Stimulated activated effector memory CD8-positive, alpha-beta T cell treated with anti-CD3 and anti-CD28 coated beads, Interleukin-12 subunit alpha, Interleukin-12 subunit beta, amount 100 ng/mL, for 72 hours (primary cell): ENCODE results near the gene WIPI1.
A peak's percentile ranks its signal among the peaks of the same experiment; 100 is the strongest.

Experiments used
- ATAC-seq: fragments of 150-1000 bp; cut with Tn5 transposase; 2 replicates; pipeline ENCODE4 v1.10.0; 2021
- DNase-seq, 2 donors: peaks; one replicate each; pipeline ENCODE4 v3.0.0; 2021 to 2022; ENCODE audit warnings: low spot score in 2 of 2
- H3K27ac Mint-ChIP-seq: one replicate; pipeline ENCODE4 v1.8.0; 2022; ENCODE audit warnings: mild to moderate bottlenecking, mixed read lengths
- H3K36me3 Mint-ChIP-seq: one replicate; pipeline ENCODE4 v1.8.0; 2022; ENCODE audit warnings: mild to moderate bottlenecking, mixed read lengths
- H3K4me1 Mint-ChIP-seq: one replicate; pipeline ENCODE4 v1.8.0; 2022; ENCODE audit warnings: mixed read lengths
- H3K4me3 Mint-ChIP-seq: one replicate; pipeline ENCODE4 v1.8.0; 2022; ENCODE audit warnings: mild to moderate bottlenecking, mixed read lengths
- H3K9me3 Mint-ChIP-seq: one replicate; pipeline ENCODE4 v1.8.0; 2022; ENCODE audit warnings: mixed read lengths

WIPI1 gene

DNA sequence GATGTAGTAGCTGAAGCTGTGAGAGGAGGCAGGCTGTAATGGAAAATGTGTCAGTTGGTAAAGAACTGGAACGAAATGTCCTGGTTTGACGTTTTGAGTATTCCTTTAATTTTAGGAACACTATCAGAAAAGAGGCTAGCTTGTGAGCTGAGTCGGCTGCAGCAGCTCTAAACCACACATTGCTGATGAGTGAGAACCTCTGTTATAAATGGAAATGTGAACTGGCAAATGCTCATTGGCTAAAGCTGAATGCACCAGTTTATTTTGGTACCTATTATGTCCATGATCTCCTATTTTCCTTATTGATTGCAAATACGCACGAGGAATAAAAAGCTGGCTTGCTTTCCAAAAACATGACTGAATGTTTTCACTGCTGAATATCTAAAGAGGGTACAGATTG, 11.0 kb upstream of the WIPI1 start:
- Mint-ChIP-seq H3K27ac (no peak overlapping the region), H3K4me3 (no peak overlapping the region), H3K36me3 (no peaks in the 10 kb centered on the region), H3K9me3 (no peaks in the 10 kb centered on the region), H3K4me1 (no peaks in the 10 kb centered on the region)
- no peak for ATAC-seq
- no peak for DNase-seq

DNA sequence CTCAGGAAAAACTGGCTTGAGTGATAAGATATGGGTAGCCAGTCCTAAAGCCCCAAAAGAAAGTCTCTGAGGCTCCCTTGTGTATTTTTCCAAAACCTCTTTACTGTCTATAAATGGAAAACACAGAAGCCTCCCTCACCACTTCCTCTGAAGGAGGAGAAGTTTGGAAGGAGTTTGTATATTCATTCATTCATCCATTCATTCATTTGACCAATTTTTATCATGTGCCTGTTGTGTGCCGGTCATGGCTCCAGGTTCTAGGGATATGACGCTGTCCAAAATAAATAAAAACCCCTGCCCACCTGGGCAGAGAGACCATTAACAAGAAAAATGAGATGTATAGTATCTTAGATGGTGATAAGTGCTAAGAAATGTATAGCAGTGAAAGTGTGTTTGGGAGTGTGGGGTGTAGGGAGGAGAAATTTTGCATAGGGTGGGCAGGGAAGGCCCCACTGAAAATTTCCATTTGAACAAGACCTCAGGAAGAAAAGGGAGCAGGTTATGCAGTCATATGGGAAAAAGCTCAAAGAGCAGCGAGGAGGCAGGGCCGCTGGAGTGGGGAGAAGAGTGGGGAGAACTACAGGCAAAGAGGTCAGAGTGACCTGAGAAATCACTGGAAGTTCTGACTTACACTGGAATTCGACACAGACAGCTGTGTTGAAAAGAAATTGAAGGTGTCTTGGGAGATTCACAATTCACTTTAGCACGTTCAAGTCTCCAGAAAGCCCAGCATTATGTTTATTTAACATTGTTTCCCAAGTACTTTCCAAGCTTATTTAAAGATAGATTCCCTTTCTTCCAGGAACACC, 6.1 kb upstream of the WIPI1 start:
- Mint-ChIP-seq H3K9me3 (no peaks in the 10 kb centered on the region), H3K4me1 (peaks cover 44% of the 10 kb centered on the region)

GRCh38 chr17:68462381-68463210, 5.3 kb upstream of the WIPI1 start:
- DNase-seq (peak; percentile 62 to 85), ATAC-seq (peak; percentile 74)
- Mint-ChIP-seq H3K9me3 (no peaks in the 10 kb centered on the region), H3K4me3 (peak overlapping the region; percentile 90), H3K4me1 (peaks cover 49% of the 10 kb centered on the region), H3K27ac (peak overlapping the region; percentile 98), H3K36me3 (no peaks in the 10 kb centered on the region)

More for the DNA sequence above, 6.1 kb upstream of the WIPI1 start:
- Mint-ChIP-seq H3K36me3 (no peaks in the 10 kb centered on the region), H3K27ac (no peak overlapping the region), H3K4me3 (no peak overlapping the region)
- no peak for DNase-seq
- no peak for ATAC-seq

DNA sequence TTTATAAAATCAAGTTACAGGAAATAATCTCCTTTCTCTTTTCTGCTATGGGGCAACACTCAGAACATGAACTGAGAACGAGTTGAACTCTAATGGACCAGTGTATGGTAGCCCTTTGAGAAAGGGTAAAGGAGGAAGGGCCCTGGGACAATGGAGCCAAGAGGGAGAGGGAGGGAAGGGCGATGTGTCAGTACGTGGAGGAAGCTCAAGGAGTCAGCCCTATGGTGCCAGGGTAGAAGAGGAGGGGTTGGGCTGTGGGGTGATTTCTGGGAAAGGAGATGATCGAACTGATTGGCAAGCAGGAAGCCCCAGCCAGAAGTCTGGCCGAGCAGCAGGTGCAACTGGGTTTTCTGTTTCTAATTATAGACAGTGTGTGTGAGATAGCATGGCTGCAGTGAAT, 4.3 kb upstream of the WIPI1 start:
- ATAC-seq: no peak

DNA sequence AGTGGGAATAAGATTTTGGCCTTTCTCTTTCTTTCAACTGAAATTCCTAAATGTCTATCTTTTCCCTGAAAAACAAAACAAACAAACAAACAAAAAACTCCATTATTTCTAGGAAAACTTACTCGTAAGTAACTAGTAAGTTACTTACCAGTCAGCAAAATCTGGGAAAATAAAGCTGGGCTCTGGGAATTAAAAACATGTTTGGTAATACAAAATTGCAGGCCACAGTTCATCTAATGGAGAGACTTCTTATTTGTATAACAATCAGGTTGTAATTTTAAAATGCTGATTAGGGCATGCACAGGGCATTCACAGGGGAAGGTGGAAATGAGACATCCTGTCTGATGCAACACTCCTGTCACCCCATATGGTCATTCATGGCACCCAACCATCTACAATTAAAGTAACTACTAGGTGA, 3.8 kb upstream of the WIPI1 start:
- H3K4me3 Mint-ChIP-seq: peak overlapping the region; percentile 90
- no peaks in the 10 kb centered on the region for H3K9me3 Mint-ChIP-seq
- H3K36me3 Mint-ChIP-seq: no peaks in the 10 kb centered on the region
- ATAC-seq (peak; percentile 29), DNase-seq (no peak)
- H3K27ac Mint-ChIP-seq: peak overlapping the region; percentile 98
- H3K4me1 Mint-ChIP-seq: peaks cover 60% of the 10 kb centered on the region

More for the DNA sequence above, 4.3 kb upstream of the WIPI1 start:
- peak overlapping the region; percentile 98 for H3K27ac Mint-ChIP-seq
- H3K9me3 Mint-ChIP-seq: no peaks in the 10 kb centered on the region
- H3K4me3 Mint-ChIP-seq: peak overlapping the region; percentile 90
- DNase-seq: peak in 1 of 2 donors; percentile 86
- peaks cover 56% of the 10 kb centered on the region for H3K4me1 Mint-ChIP-seq
- no peaks in the 10 kb centered on the region for H3K36me3 Mint-ChIP-seq

GRCh38 chr17:68460715-68461114, 3.4 kb upstream of the WIPI1 start:
- DNase-seq: peak in 1 of 2 donors; percentile 62
- Mint-ChIP-seq H3K4me1 (peaks cover 64% of the 10 kb centered on the region), H3K27ac (peak overlapping the region; percentile 98), H3K4me3 (peak overlapping the region; percentile 90), H3K9me3 (no peaks in the 10 kb centered on the region), H3K36me3 (no peaks in the 10 kb centered on the region)
- ATAC-seq: peak; percentile 36

- peaks cover 3% of the 10 kb centered on the region for H3K36me3 Mint-ChIP-seq
- H3K4me3 Mint-ChIP-seq: peak overlapping the region; percentile 90
- no peaks in the 10 kb centered on the region for H3K9me3 Mint-ChIP-seq
- peak overlapping the region; percentile 98 for H3K27ac Mint-ChIP-seq
- DNase-seq (peak in 1 of 2 donors; percentile 65), ATAC-seq (no peak)
- peaks cover 65% of the 10 kb centered on the region for H3K4me1 Mint-ChIP-seq
Measured at GRCh38 chr17:68460146-68460545, 2.9 kb upstream of the WIPI1 start.

- ATAC-seq (no peak), DNase-seq (no peak)
- H3K27ac Mint-ChIP-seq: peak overlapping the region; percentile 67
- H3K9me3 Mint-ChIP-seq: no peaks in the 10 kb centered on the region
- H3K36me3 Mint-ChIP-seq: peaks cover 6% of the 10 kb centered on the region
- H3K4me1 Mint-ChIP-seq: peaks cover 65% of the 10 kb centered on the region
- peak overlapping the region; percentile 90 for H3K4me3 Mint-ChIP-seq
Measured at GRCh38 chr17:68459037-68459639, 1.8 kb upstream of the WIPI1 start.

DNA sequence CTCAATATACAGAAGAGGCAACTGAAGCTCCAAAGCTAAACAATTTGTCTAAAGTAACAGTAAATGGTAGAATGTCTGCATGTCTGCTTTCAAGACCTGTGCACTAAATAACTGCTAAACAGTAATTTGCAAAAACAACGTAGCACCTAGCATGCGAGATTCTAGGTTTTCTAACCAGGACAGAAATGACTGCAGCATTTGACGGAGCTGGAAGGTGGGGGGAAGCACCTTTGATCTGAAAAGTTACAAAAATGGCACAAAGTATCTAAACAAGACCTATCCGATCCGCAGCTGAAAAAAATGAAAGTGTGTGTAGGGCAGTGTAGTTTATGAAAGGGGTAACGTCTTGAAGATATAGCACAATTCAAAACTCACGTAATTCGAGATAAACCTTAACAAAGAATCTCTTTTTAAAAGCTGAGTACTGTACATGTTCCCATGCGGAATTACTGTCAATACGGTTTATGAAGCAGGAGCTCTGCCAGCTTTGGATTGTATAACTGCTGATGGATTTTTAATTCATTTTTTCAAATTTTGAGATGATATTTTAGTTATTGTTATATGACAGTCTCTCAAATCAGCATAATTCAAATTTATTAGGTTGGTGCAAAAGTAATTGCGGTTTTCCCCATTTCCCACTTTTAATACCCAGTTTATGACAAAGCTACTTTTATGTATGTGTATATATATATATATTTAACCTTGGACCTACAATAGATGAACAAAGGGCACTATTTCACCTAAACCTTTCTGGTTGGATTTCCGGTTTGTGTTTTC, 1.2 kb upstream of the WIPI1 start:
- peak in 1 of 2 donors; percentile 61 for DNase-seq
- no peaks in the 10 kb centered on the region for H3K9me3 Mint-ChIP-seq
- H3K4me3 Mint-ChIP-seq: peak overlapping the region; percentile 90
- peaks cover 65% of the 10 kb centered on the region for H3K4me1 Mint-ChIP-seq
- peaks cover 6% of the 10 kb centered on the region for H3K36me3 Mint-ChIP-seq
- ATAC-seq: peak; percentile 7
- H3K27ac Mint-ChIP-seq: peak overlapping the region; percentile 67

DNA sequence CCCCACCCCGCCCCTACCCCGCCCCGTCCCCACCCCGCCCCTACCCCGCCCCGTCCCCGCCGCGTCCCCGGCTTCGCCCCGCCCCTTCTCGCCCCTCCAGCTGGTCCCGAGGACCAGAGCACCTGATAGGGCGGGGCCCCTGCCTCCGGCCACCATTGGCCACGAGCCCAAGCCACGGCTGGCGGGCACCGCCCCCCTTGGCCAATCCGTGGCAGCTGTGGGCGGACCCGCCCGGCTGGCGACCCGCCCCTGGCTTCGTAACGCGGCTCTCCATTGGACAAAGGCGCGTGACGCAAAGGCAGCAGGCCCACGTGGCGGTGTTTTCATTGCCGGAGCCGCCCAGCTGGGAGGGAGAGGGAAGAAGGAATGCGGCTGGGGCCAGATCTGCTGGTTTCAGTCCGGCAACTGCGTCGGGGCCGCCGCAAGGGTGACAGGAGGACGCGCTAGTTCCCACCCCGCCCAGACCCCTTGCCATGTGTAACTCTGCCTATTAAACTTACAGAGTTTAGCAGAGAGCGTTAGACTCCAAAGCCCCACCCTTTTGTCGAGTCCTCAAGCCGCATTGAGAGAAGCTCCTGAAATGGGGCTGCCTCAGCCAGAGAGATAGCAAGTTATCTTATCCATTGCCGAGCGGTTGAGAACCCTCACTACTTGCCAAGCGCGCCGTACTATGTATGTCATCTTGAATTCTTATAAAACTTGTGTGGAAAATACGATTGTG, 403 bp upstream of the WIPI1 start:
- Mint-ChIP-seq H3K27ac (peak overlapping the region; percentile 67), H3K4me1 (peaks cover 61% of the 10 kb centered on the region)

GRCh38 chr17:68456339-68457167, 743 bp downstream of the WIPI1 start:
- H3K36me3 Mint-ChIP-seq: peaks cover 20% of the 10 kb centered on the region
- H3K27ac Mint-ChIP-seq: peak overlapping the region; percentile 67
- no peaks in the 10 kb centered on the region for H3K9me3 Mint-ChIP-seq
- ATAC-seq: no peak
- DNase-seq: no peak
- H3K4me1 Mint-ChIP-seq: peaks cover 50% of the 10 kb centered on the region
- H3K4me3 Mint-ChIP-seq: peak overlapping the region; percentile 90

More for the DNA sequence above, 403 bp upstream of the WIPI1 start:
- peak overlapping the region; percentile 90 for H3K4me3 Mint-ChIP-seq
- H3K36me3 Mint-ChIP-seq: peaks cover 9% of the 10 kb centered on the region
- ATAC-seq (peak; percentile 88), DNase-seq (peak; percentile 98 to 99)
- no peaks in the 10 kb centered on the region for H3K9me3 Mint-ChIP-seq

GRCh38 chr17:68455901-68456338, 1.4 kb downstream of the WIPI1 start:
- DNase-seq: no peak
- H3K9me3 Mint-ChIP-seq: no peaks in the 10 kb centered on the region
- peaks cover 24% of the 10 kb centered on the region for H3K36me3 Mint-ChIP-seq
- ATAC-seq: no peak
- peak overlapping the region; percentile 90 for H3K4me3 Mint-ChIP-seq
- H3K27ac Mint-ChIP-seq: peak overlapping the region; percentile 67
- peaks cover 44% of the 10 kb centered on the region for H3K4me1 Mint-ChIP-seq

DNA sequence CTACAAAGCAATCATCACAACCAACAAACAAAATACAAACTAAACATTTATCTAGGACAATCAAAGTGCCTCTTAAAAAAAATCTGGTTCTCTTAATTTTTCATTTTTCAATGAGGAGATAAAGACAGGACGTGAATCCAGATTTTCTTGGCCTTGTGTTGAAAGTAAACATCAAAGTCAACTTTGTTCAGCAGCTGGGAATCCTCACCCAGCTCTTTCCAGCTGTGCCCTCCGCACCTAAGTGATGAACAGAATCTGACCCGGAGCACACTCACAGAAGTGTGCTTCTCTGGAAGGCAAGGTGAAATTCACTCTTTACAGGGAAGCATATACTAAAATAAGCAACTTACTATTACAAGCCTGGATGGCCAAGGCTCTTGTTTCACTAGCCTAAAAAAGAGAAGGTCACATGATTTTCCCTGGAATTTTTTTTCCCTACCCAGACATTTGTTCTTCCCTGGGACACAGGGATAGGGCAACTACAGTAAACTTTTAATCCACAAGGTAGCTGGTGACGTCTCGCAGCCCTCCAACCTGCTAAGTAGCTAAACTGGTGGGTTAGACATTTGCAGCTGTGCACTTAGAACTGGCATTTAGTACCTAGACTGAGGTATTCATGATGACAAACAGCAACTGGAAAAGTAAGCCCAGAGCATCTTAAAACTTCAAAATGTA, 3.2 kb downstream of the WIPI1 start:
- H3K27ac Mint-ChIP-seq: no peak overlapping the region
- no peak for ATAC-seq
- peaks cover 27% of the 10 kb centered on the region for H3K4me1 Mint-ChIP-seq
- H3K9me3 Mint-ChIP-seq: no peaks in the 10 kb centered on the region
- H3K4me3 Mint-ChIP-seq: no peak overlapping the region
- DNase-seq: no peak
- H3K36me3 Mint-ChIP-seq: peaks cover 41% of the 10 kb centered on the region
